HG03520 (cell line): ENCODE data around the gene MYO1F.
"Not testable (repeated sequence)": the region's sequence is repeated elsewhere in the genome, so short reads cannot be mapped to it uniquely, and the experiment has no call there.

Experiments used
- ATAC-seq: cut with Tn5 transposase; IDR thresholded peaks from one replicate; pipeline ENCODE4 v1.9.1; 2021; ENCODE audit warnings: mild to moderate bottlenecking, moderate library complexity; ENCODE audit not compliant: unreplicated experiment

The MYO1F gene

DNA sequence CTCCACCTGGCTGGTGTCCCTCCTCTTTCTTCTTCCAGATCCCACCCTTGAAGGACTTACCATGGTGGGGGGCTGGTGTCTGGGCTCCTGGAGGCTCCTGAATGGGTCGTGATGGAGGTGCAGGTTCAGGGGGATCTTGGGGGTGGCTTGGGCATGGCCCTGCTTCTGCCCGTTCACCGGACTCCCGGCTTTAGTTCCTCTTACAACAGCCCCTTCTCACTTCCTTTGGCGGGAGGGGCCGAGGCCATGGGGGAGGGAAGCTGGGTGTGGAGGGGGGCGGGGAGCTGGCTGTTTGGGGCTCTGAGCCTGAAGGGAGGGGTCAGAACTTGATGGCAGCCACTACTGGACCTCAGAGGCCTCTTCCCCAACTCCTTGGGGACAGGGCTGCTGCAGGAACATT, at the start of gene MYO1F:
TSS of gene MYO1F (minus strand) at position 196 of the 400 bp plus-strand sequence. CDS start at position 63, 133 bp downstream.
- no peak for ATAC-seq

DNA sequence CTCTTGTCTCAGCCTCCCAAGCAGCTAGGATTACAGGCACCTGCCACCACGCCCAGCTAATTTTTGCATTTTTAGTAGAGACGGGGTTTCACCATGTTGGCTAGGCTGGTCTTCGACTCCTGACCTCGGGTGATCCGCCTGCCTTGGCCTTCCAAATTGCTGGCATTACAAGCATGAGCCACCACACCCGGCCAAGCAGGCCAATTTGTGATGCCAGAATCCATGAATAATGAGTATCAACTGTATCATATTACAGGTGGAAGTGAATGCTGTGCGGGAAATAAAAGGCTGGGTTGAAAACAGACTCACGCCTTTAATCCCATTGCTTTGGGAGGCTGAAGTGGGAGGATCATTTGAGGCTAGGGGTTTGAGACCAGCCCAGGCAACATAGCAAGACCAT, 49.6 kb upstream of the MYO1F start:
- no peak for ATAC-seq

DNA sequence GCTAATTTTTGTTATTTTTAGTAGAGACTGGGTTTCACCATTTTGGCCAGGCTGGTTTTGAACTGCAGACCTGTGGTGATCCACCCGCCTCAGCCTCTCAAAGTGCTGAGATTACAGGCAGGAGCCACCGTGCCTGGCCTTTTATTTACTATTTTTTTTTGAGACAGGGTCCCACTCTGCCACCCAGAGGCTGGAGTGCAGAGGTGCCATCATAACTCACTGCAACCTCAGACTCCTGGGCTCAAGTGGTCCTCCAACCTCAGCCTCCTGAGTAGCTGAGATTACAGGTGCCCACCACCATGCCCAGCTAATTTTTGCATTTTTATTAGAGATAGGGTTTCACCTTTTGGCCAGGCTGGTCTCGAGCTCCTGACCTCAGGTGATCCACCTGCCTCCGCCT, 45.6 kb upstream of the MYO1F start:
- not testable (repeated sequence) for ATAC-seq

DNA sequence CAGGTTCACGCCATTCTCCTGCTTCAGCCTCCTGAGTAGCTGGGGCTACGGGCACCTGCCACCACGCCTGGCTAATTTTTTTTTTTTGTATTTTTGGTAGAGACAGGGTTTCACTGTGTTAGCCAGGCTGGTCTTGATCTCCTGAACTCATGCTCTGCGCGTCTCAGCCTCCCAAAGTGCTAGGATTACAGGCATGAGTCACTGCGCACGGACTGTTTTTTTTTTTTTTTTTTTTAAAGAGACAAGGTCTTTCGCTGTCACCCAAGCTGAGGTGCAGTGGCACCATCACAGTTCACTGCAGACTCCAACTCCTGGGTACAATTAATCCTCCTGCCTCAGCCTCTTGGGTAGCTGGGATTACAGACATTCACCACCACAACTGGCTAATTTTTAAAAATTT, 41.5 kb upstream of the MYO1F start:
- no peak for ATAC-seq

DNA sequence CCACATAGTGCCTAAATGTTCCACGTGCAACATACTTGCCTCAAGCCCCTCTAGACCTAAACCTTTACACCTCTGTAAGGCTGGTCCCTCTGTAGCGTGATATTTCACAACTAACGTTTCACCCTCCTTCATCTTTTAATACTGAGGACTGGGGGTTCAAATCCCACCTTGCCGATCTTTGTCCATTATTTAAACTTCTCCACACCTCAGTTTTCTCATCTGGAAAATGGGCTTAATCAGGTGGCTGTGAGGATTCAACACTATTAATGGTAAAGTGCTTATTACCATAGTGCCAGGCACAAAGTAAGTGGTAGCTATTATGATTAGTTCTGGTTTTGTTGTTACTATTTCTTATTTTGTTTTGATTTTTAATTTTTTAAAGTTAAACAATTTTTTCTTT, 40.7 kb upstream of the MYO1F start:
- no peak for ATAC-seq

DNA sequence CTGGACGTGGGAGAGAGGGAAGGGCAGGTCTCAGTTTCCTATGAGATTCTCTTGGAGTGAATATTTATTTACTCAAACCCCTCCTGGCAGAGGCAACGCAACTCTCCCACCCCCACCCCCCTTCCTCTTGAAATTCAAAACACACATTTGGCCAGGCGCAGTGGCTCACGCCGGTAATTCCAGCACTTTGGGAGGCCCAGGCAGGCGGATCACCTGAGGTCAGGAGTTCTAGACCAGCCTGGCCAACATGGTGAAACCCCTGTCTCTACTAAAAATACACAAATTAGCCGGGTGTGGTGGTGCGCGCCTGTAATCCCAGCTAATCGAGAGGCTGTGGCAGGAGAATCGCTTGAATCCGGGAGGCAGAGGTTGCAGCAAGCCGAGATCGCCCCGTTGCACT, 40.1 kb upstream of the MYO1F start:
- ATAC-seq, result not testable (repeated sequence)

DNA sequence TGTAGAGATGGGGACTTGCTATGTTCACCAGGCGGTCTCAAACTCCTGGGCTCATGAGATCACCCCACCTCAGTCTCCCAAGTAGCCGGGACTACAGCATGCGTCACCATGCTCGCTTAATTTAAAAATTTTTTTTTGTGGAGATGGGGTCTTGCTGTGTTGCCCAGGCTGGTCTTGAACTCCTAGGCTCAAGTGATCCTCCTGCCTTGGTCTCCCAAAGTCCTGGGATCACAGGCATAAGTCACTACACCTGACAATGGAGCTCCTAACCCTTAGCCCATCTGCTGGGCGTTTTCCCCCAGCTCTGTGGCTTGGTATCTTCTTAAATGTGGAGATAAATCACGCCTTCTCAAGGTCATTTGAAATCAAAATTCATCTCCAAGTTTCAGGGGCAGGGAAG, 39.6 kb upstream of the MYO1F start:
- ATAC-seq, result no peak

DNA sequence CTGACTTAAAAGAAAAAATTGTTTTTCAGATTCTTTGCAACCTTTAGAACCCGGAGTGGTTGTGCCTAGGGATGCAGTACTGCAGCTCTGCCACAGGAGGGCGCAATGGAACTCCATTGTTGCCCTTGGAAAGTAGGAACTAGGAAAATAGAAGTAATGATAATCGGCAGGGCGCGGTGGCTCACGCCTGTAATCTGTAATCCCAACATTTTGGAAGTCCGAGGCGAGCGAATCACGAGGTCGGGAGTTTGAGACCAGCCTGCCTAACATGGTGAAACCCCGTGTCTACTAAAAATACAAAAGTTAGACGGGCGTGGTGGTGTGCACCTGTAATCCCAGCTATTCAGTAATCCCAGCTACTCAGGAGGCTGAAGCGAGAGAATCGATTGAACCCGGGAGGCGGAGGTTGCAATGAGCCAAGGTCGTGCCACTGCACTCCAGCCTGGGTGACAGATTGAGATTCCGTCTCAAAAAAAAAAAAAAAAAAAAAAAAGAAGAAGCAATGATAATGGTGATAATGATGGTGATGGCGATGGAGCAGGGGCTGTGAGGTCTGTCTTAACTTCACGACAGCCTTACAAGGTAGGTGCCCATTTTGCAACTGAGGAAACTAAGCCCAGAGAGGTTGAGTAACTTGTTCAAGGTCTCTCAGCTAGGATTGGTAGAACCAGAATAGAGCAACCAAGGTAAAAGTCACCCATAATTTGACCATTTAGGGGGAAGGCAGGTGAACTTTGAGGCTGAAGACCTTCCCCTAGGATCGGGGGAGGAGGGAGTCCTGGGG, 38.8 kb upstream of the MYO1F start:
- no peak for ATAC-seq

DNA sequence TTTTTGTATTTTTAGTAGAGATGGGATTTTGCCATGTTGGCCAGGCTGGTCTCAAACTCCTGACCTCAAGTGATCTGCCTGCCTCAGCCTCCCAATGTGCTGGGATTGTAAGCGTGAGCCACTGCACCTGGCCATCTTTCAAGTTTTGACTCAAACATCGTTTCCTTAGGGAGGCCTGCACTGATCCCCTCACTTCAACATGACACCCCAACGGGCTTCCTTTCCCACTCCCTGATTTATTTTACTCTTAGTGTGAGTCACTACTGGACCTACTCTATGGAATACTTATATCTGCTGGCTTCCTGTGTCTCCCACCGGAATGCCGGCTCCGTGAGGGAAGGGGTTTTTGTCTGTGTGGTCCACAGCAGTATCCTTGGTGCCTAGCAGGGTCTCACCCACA, 37.8 kb upstream of the MYO1F start:
- no peak for ATAC-seq

DNA sequence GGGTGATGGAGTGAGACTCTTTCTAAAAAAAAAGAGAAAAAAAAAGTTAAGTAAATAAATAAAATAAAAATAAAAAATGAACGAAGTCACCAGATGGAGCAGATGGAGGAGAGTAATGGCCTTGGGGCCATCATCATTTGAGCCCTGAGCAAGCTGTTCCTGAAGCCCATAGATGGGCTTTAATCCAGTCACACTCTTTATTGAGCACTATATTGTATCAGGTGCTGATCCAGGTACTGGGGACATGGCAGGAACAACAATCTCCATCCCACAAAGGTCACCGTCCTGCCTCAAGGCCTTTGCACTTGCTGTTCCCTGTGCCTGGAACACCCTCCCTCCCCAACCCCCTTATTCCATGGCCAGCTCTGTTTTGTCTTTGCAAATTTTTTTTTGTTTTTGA, 37.2 kb upstream of the MYO1F start:
- no peak for ATAC-seq

DNA sequence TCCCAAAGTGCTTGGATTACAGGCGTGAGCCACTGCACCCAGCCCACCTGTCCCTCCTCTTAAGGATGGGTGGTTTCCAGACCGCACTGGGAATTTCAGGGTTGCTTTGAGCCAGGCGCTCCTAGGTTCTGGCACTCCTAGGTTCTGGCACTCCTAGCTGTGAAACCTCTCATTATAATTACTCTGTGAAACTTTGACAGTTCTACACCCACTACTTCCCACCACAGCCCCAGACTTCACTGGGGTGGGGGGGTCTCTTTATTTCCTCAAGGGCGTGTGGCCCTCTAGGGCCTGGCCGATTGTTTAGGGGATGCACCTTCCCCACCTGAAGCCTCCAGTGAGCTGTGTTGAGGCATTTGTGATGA, 35.5 kb upstream of the MYO1F start:
- ATAC-seq, result no peak

DNA sequence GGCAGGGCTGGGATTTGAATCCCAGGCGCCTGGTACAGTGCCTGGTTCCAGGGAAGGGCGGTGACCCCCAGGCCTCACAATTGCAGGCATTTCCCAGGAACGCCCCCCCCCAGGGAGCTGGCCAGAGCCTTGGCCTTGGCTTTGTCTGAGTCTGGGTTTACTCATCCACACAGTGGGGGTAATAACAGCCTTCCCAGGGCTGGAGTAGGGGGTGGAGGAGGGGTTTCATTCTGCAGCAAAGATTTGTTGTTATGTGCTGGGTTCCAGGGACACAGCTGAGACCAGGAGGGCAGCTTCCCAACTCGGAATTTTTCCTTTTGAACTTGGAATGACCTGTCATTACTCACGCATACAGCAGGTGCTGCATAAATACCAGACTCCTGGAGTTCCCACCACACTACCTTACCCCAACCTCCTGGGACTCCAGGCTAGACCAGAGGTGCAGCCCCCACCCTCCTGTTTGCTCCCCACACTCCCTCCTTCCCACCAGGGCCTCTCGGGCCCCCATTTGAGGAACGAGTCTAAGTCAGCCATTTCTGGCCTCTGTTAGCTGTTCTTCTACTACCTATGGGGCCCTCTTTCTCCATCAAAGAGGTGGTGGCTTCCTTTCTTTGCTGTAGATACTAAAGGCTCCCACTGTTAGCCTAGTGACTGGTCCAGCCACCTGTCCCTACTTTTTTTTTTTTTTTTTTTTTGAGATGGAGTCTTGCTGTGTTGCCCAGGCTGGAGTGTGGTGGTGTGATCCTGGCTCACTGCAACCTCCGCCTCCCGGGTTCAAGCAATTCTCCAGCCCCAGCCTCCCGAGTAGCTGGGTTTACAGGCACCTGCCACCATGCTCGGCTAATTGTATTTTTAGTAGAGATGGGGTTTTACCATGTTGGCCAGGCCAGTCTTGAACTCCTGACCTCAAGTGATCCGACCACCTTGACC, 34.9 kb upstream of the MYO1F start:
- ATAC-seq, result no peak

DNA sequence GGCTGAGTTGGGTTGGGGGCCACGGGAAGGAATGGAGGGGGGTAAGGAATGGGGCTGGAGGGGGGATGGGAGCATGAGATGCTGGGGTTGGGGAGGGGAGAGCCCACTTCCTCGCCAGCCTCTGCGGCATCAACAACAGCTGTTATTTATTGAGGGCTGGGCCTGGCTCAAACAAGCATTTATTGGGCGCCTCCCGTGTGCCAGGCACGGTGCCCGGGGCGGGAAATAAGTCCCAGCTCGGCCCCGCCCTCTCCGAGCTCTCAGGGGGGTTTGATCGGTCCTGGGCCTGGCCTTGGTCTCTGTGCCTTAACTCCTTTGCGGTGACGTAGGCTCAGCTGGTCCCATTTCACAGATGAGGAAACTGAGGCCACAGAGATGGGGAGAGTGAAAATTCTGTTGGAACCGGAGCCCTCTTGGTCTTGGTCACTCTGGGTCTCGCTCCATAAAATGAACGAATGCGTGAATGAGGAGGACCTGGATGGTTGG, 34.2 kb upstream of the MYO1F start:
- ATAC-seq, result no peak

DNA sequence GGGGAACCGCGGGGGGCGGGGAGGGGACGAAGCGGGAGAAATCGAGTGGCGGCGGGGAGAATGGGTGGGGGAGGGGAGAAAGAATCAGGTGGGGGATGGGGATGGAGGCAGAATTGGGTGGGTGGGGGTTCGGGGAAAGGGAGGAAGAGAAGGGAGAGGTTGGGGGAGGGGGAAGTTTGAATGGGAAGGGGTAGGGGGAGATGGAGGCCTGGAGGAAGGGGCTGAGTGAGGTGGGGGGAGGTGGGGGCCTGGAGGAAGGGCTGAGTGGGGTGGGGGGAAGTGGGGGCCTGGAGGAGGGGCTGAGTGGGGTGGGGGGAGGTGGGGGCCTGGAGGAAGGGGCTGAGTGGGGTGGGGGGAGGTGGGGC, 33.7 kb upstream of the MYO1F start:
- no peak for ATAC-seq

DNA sequence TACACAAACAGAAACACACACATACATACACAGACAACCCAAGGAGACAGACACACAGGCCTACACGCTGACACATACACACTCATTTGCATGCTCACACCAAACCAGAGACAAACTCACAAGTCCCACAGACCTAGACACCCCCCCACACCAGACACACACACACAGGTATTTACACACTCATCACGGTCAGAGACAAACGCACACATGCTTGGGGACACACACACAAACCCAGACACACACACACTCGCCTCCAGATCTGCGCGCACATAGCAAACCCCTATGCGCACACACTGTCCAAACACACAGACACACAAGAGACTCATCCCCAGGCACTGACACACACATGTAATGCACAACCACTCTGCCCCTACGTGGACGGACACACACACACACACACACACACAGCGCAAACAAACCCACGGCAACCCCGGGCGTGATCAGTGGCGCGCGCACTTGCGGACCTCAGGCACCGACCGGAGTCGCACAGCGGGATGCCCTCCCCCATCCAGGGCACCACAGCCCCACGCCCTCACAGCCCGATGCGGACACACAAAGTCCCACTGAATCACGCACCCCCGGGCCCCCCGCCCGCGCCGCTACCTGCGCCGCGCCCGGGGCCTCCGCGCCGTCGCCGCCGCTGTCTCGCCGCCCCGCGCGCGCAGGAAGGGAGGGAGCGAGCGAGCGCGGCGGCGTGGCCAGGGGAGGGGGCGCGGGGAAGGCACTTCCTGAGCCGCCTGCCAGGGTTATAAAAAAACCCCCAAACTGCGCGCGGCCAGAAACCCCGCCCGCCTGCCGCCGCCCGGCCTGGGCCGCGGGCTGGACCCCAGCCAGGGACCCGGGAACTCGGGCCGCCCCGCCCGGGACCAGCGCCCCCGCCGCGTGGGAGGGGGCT, 33.0 kb upstream of the MYO1F start, which contains the start of gene ADAMTS10:
TSS of gene ADAMTS10 (minus strand) at position 675 of the 895 bp plus-strand sequence. CDS start 5,005 bp downstream, outside the sequence.
- ATAC-seq, result no peak

DNA sequence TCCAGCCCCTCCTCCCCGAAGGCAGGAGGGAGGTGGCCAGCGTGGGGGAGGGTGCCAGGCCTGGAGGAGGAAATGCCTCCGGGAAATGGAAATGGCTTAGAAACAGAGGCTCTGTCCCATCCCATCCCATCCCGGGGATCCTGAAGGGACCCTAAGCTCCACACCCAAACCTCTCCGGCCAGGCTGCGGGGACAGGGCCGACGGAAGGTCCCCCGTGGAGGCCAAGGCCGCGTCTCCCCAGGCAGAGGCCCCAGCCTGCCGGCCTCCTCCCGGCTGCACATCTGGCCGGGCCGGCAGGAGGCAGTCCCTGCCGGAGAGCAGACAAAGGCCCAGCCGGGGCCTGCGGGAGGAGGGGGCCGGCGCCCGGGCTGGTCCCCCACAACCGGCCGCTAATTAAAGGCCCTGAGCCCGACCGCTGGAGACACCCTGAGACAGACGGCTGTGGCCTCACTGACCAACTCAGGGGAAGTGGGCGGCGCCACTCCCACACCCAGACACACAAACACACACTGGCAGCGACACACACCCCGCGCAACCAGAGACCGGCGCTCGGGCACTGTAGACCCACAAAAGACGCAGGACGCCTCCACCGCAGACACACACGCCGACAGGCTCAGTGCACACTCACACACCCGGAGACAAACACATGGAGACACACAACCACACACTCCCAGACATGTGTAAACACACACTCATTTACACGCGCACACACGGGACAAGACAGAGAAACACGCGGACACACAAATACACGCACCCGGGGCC, 32.2 kb upstream of the MYO1F start:
- ATAC-seq, result no peak

DNA sequence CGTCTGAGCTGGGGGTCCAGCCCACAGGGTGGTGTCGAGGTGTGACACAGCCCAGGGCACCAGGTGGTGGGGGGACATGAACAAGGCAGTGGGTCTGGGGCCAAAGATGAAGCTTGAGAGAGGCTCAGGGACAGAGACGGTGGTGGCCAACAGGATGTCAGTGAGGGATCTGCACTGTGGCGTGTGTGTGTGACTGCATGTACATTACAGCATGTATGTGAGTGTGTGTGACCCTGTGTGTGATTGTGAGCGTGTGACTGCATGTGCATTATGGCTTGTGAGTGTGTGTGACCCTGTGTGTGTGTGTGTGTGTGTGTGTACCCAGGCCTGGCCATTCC, 31.7 kb upstream of the MYO1F start:
- no peak for ATAC-seq

DNA sequence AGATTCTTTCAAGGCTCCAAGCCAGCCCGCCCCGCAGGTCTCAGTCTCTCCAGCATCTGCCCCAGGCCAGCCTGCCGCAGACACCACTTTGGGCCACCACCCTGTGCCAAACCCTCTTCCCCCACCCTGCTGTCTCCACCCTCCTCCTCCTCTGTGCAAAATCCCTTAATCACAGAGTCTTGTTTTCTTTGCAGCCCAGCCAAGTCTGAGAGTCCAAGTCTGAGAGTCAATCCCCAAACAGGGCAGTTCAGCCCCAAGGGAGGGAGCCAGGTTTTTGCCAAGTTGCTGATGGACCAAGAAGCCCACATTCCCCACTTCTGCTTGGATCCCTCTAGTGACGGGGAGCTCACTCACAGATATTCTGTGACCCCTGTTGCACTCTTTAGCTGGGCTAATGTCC, 30.1 kb upstream of the MYO1F start:
- ATAC-seq, result no peak

DNA sequence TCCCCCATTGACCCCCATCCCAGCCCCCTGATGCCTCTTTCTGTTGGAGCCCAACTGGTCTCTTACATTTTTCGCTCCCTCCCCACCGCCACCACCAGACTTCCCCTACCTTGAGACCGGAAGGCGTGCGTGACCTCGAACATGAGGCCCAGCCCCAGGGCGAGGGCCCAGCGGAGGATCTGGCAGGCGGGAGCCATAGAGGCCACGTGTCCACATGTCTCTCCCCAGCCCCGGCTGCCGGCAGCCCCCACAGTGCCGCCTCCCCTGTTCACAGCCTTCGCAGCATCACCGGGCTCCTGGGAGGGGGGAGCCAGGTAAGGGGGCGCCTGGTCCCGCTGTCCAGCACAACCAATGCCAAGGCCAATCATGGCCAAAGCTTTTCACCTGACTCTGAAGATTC, 28.3 kb upstream of the MYO1F start:
- no peak for ATAC-seq

DNA sequence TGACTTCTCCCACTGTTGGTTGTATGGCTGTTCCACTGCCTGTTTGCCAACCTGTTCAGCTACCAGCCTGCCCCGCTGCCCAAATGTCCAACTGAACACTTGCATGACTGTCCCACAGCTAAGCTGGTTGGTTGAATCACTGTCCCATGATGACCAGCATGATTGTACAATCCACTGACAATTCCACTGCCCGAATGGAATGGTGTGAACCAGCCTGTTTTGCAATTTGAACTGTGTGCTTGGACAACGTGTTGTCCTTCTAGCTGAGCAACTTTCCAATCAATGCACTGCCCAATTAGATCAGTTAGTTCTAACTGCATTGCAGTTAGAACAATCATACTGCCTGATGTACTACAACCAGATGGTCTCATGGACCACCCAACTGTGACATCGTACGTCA, 24.6 kb upstream of the MYO1F start:
- no peak for ATAC-seq
